H1 (cell line): ENCODE measurements around the gene JAKMIP2. TPM values are rescaled to one million over a fixed set of nuclear protein-coding genes. Genes with fewer than 3 reads are reported as not detected.

Experiments
- PHF8 ChIP-seq: fragments of 200-600 bp; sonication (generic); conservative IDR thresholded peaks from 2 replicates; pipeline ENCODE4 v1.7.1; 2012; ENCODE audit warnings: low read depth, mild to moderate bottlenecking, inconsistent platforms, low read length, moderate library complexity
- SRF ChIP-seq: IDR thresholded peaks from 2 replicates; pipeline ENCODE4 v1.6.1; 2011; ENCODE audit warnings: mild to moderate bottlenecking, low read depth, low read length, moderate library complexity
- polyA plus RNA-seq, 7 experiments: library from polyadenylated mRNA; depleted of rRNA in 3 of 7; stranded (reverse) in 5 of 7; unstranded in 2 of 7; fragments of >200 nt in 5 of 7; fragments of 200-250 nt in 2 of 7; gene quantifications; 1 replicate in 5 of 7; 2 replicates in 1 of 7; 4 replicates in 1 of 7; pipeline versions ENCODE4 v1.2.1 to v1.2.3, GENCODE V29; 2011 to 2013; ENCODE audit warnings: missing spikeins in 2 of 7, mixed read lengths in 2 of 7
- total RNA-seq: library from RNA; stranded (reverse); fragmentation: NEBNext Ultra II Directional; extraction: Animal tissue kit (Norgen Biotek cat#: 25700); gene quantifications from 2 replicates; pipeline ENCODE4 v1.2.1, GENCODE V29; 2021

Gene JAKMIP2
- total and polyA plus RNA-seq, 2 of the 8 experiments (the other 6 are each of a cell fraction or from before 2014, with no cell fraction given), result 2.4 to 13.6 TPM

DNA sequence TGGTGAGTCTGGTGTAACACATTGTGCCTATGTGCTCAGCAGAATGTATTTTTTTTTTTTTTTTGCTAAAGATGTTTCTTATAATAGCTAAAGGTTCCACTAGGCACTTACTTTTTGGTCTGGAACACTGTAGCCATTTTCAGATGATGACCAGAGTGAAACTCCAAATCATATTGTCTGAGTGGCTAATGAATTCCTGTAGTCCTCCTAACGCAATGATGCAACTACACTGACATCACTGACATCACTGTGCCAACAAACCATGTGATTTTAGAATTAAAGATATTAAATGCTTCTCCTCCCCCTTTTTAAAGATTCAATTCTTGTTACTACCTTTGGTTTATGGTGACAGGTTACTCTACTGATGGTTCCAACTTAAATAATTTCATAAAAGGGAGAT lies 28.8 kb downstream of the JAKMIP2 start (continued):
- no peak for TF ChIP-seq PHF8
- no peak for TF ChIP-seq SRF
